Measurements from ENCODE around the gene GABRG1. TPM values are rescaled to one million over a fixed set of nuclear protein-coding genes. Genes with fewer than 3 reads are reported as not detected.

Gene GABRG1
- total RNA-seq, 6 donors from 2014 or later: not detected

DNA sequence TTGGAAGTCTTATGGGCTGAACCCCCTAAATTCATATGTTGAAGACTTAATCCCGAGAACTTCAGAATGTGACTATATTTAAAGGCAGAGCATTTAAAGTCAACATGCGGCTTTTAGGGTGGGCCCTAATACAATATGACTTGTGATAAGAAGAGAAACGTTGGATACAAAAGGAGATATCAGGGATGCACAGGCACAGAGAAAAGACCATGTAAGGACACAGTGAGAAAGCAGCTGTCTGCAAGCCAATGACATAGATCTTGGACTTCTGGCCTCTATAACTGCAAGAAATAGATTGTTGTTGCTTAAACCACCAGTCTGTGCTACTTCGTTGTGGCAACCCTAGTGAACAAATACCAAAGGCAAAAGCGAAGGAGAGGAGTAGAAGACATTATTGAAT, 42.2 kb downstream of the GABRG1 start:
- Histone ChIP-seq H3K4me3 (no peak overlapping the region), H3K27ac (no peak overlapping the region), H3K36me3 (no peaks in the 10 kb centered on the region), H3K9me3 (no peaks in the 10 kb centered on the region), H3K4me1 (no peaks in the 10 kb centered on the region), H3K27me3 (no peaks in the 10 kb centered on the region)
- ATAC-seq (ENCODE audit: low FRiP score in 2 of 2): no peak
- TF ChIP-seq POLR2AphosphoS5 (IDR thresholded peaks at IDR 0.05): no peak
- TF ChIP-seq, protein P1, sequence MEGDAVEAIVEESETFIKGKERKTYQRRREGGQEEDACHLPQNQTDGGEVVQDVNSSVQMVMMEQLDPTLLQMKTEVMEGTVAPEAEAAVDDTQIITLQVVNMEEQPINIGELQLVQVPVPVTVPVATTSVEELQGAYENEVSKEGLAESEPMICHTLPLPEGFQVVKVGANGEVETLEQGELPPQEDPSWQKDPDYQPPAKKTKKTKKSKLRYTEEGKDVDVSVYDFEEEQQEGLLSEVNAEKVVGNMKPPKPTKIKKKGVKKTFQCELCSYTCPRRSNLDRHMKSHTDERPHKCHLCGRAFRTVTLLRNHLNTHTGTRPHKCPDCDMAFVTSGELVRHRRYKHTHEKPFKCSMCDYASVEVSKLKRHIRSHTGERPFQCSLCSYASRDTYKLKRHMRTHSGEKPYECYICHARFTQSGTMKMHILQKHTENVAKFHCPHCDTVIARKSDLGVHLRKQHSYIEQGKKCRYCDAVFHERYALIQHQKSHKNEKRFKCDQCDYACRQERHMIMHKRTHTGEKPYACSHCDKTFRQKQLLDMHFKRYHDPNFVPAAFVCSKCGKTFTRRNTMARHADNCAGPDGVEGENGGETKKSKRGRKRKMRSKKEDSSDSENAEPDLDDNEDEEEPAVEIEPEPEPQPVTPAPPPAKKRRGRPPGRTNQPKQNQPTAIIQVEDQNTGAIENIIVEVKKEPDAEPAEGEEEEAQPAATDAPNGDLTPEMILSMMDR (IDR thresholded peaks at IDR 0.05): no peak
- TF ChIP-seq EP300 (IDR thresholded peaks at IDR 0.05): no peak
- TF ChIP-seq POLR2A (IDR thresholded peaks at IDR 0.05): no peak
- WGBS, 2 donors: 71 to 76% methylated on average over 5 of the region's 5 CpGs
- DNase-seq: no peak

DNA sequence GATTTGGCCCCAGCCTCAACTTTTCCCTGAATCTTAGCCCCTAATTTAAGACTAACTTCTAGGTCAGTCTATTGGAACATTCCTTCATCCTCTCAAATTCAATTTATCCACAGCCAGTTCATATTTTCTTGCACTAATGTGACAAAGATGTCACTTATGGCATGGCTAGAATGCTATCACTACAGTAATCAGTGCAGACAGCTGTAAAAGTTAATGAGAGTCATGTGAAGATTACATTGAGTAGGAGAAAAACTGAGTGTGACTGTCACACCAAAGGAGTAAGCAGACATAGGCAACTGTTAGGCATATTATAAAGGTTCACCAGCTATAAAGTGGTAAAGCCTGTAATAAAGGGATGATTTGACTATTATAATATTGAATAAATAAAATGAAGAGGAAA, 42.6 kb downstream of the GABRG1 start:
- DNase-seq (no peak), ATAC-seq (ENCODE audit: low FRiP score in 2 of 2) (no peak)
- no peak overlapping the region for H3K27ac ChIP-seq
- no peak for TF ChIP-seq POLR2A (IDR thresholded peaks at IDR 0.05)
- TF ChIP-seq POLR2AphosphoS5 (IDR thresholded peaks at IDR 0.05): no peak
- no peak for TF ChIP-seq EP300 (IDR thresholded peaks at IDR 0.05)
- TF ChIP-seq, protein P1 (IDR thresholded peaks at IDR 0.05): no peak
- H3K4me3 ChIP-seq: no peak overlapping the region
- H3K4me1 ChIP-seq: no peaks in the 10 kb centered on the region
- no peaks in the 10 kb centered on the region for H3K36me3 ChIP-seq
- no peaks in the 10 kb centered on the region for H3K27me3 ChIP-seq
- H3K9me3 ChIP-seq: no peaks in the 10 kb centered on the region

DNA sequence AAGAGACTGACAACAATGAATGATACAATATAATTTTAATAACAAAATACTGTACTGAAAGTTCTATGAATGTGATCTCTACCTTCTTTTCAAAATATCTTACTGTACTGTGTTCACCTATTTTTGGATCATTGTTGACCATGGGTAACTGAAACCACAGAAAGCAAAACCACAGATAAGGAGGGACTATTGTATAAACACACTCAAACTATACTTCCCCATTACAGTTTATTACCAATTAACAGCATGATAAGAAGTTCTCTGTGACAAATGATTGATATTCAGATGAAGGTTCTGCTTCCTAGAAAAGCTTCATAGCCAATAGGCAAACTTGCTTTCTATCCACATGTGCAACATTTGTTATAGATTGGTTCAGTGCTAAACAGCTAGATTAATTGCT, 50.1 kb downstream of the GABRG1 start:
- Histone ChIP-seq H3K9me3 (no peaks in the 10 kb centered on the region), H3K4me3 (no peak overlapping the region), H3K27me3 (no peaks in the 10 kb centered on the region), H3K27ac (no peak overlapping the region), H3K4me1 (no peaks in the 10 kb centered on the region), H3K36me3 (no peaks in the 10 kb centered on the region)
- DNase-seq (no peak), ATAC-seq (ENCODE audit: low FRiP score in 2 of 2) (no peak)
- no peak for TF ChIP-seq POLR2AphosphoS5 (IDR thresholded peaks at IDR 0.05)
- no peak for TF ChIP-seq POLR2A (IDR thresholded peaks at IDR 0.05)
- TF ChIP-seq, protein P1 (IDR thresholded peaks at IDR 0.05): no peak
- no peak for TF ChIP-seq EP300 (IDR thresholded peaks at IDR 0.05)

DNA sequence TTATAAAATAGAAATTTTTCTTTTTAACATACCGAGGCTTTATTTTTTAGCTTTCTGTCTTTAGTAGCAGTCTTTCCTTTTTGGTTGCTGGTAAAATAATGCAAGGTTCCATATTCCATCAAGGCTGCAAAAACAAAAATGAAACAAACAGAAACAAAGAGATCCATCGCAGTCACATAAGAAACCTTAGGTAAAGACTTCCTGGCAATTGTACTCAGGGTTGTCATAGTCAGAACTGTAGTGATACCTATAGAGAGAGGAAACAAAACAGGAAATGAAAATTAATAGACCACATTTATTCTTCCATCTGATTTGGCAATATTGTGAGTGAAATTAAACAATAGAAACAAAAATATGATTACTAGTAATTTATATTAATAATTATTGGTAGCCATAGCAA, 72.5 kb downstream of the GABRG1 start:
- Histone ChIP-seq H3K36me3 (no peaks in the 10 kb centered on the region), H3K27me3 (no peaks in the 10 kb centered on the region), H3K9me3 (no peaks in the 10 kb centered on the region), H3K27ac (no peak overlapping the region), H3K4me3 (no peak overlapping the region), H3K4me1 (no peaks in the 10 kb centered on the region)
- no peak for DNase-seq
- WGBS, 2 donors: 79 to 90% methylated on average over 2 of the region's 2 CpGs
- no peak for ATAC-seq (ENCODE audit: low FRiP score in 2 of 2)
- TF ChIP-seq, protein P1 (IDR thresholded peaks at IDR 0.05): no peak
- TF ChIP-seq EP300 (IDR thresholded peaks at IDR 0.05) (no peak), POLR2AphosphoS5 (IDR thresholded peaks at IDR 0.05) (no peak), POLR2A (IDR thresholded peaks at IDR 0.05) (no peak)

DNA sequence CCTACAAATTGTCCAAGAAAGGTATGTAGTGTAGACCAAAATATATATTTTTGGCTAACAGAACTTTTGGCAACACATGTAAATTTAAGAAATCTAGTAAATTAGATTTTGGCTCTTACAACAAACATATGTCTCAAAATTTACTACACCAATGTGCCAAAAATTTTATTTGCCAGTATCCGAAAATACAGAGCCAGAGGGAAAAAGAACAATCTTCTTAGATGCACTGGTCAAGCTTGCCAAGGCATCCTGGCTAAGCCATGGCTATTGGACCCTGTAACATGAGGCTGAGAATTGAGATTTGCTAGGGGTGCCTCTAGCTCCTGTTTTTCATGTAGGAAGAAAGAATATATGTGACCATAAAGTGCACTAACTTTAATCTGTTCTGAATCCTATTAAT, 91.8 kb downstream of the GABRG1 start:
- WGBS, 2 donors: 72 to 80% methylated on average over 1 of the region's 1 CpG
- Histone ChIP-seq H3K27ac (no peak overlapping the region), H3K27me3 (no peaks in the 10 kb centered on the region), H3K36me3 (no peaks in the 10 kb centered on the region), H3K4me1 (no peaks in the 10 kb centered on the region), H3K4me3 (no peak overlapping the region), H3K9me3 (no peaks in the 10 kb centered on the region)
- ATAC-seq (ENCODE audit: low FRiP score in 2 of 2) (no peak), DNase-seq (no peak)
- TF ChIP-seq POLR2AphosphoS5 (IDR thresholded peaks at IDR 0.05): no peak
- no peak for TF ChIP-seq POLR2A (IDR thresholded peaks at IDR 0.05)
- TF ChIP-seq EP300 (IDR thresholded peaks at IDR 0.05): no peak
- TF ChIP-seq, protein P1 (IDR thresholded peaks at IDR 0.05): no peak

All from upper lobe of left lung (tissue), 6 donors.